Endothelial cell of umbilical vein (primary cell): ENCODE results near the gene ADARB2.

Experiments
- CTCF ChIP-seq, 2 donors: IDR thresholded peaks; 1 replicate in 1 of 2; 2 replicates in 1 of 2; pipeline ENCODE4 v1.5.1; 2011; ENCODE audit warnings: low read length in 2 of 2, mild to moderate bottlenecking in 2 of 2, moderate library complexity in 2 of 2, control low read depth in 1 of 2, inconsistent platforms in 1 of 2, low read depth in 1 of 2; ENCODE audit not compliant: insufficient read depth in 1 of 2; ENCODE audit errors: extremely low read depth in 1 of 2
- EZH2 ChIP-seq: IDR thresholded peaks from 2 replicates; pipeline ENCODE4 v1.6.1; 2012; ENCODE audit warnings: borderline replicate concordance, low read depth, mild to moderate bottlenecking, moderate library complexity, low read length, inconsistent platforms; ENCODE audit not compliant: severe bottlenecking
- JUN ChIP-seq: IDR thresholded peaks from 2 replicates; pipeline ENCODE4 v1.6.1; 2011; ENCODE audit warnings: borderline replicate concordance, low read depth; ENCODE audit not compliant: insufficient read length, insufficient read depth
- MYC ChIP-seq: IDR thresholded peaks from one replicate; pipeline ENCODE4 v1.6.1; 2011; ENCODE audit warnings: mild to moderate bottlenecking, low read depth, low read length
- POLR2A ChIP-seq: IDR thresholded peaks from 2 replicates; pipeline ENCODE4 v1.6.1; 2012; ENCODE audit warnings: low read depth, mild to moderate bottlenecking, control low read depth, low read length
- POLR2AphosphoS5 ChIP-seq: IDR thresholded peaks from 2 replicates; pipeline ENCODE4 v1.6.1; 2012; ENCODE audit warnings: low read depth, mild to moderate bottlenecking, control low read depth, low read length, moderate library complexity; ENCODE audit not compliant: insufficient read depth

DNA sequence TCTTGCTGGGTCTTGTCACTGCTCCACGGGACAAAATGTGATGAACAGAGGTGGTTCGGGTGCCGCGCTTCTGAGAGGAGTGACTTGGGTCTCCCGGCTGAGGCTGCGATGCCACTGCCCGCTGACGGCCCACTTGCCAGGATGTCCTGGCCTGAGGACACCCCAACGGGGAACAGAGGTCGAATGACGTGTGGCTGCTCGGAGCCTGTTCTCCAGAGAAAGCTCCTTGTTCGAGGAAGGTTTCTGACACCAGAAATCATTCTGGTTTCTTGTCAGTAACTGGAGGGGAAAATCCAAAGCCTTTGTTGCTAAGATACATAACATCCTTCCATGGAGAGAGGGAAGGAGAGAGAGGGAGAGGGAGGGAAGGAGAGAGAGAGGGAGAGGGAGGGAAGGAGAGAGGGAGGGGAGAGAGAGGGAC lies 444.7 kb downstream of the ADARB2 start:
- TF ChIP-seq POLR2AphosphoS5 (no peak), CTCF (IDR thresholded peaks at IDR 0.05; ENCODE audit: extremely low read depth in 1 of 2, insufficient read depth in 1 of 2, low read depth in 1 of 2, low read length in 2 of 2) (no peak), EZH2 (no peak), POLR2A (no peak), JUN (no peak), MYC (no peak)
